Measurements from ENCODE around the gene EML3. TPM values are rescaled to one million over a fixed set of nuclear protein-coding genes. Genes with fewer than 3 reads are reported as not detected.

EML3 gene
- total and polyA plus RNA-seq, 2 of the 13 experiments (the other 11 are each of a cell fraction or from before 2014, with no cell fraction given) = 10.6 to 12.3 TPM

DNA sequence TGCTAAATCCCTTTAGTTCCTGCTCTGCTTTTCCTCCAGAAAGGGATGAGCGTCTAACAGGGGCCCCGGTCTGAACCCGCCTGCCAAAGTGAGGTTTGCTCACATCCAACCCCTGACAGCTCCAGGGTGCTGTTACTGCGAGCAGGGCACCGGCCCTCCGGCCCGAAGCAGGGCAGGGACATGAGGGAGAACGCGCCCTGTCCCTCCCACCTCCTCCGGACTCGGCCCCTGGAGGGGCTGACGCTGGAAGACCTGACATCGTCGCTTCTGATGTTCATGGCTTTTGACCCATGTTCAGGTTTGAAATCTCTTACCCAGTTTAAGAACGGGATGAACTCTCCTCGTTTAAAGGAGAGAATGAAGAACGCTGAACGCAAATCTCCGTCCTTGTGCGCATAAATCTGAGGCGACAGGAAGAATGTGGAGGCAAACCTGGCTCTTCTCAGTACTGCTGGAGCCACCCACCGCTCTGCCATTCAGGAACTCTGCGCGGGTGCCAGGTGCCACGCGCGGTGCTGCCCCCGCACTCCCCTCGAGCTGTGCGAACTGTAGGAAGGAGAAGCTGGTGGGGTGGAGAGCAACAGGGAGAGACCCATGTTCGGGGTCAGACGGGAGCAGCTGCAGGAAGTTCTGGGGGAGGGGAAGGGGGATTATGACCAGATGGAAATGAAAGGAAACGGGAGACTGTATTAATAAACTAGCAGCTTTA, 38.1 kb downstream of the EML3 start (continued):
- TF ChIP-seq FOXP4 (CRISPR knock-in tag; IDR thresholded peaks at IDR 0.05) = 0 out of 2 replicates have a peak, but pooled peaks have one; percentile 5
- TF ChIP-seq ZNF383 (CRISPR knock-in tag; IDR thresholded peaks at IDR 0.05; ENCODE audit: borderline replicate concordance) = 0 out of 2 replicates have a peak, but pooled peaks have one; percentile 40
- TF ChIP-seq SKI (IDR thresholded peaks at IDR 0.05; ENCODE audit: partially characterized antibody) = no peak
- no peak for TF ChIP-seq RNF2 (conservative IDR thresholded peaks at IDR 0.05; ENCODE audit: low read depth)
- peak; percentile 60; the same call in 1 of the 2 replicates for TF ChIP-seq ZNF563 (CRISPR knock-in tag; IDR thresholded peaks at IDR 0.05)
- 0 out of 2 replicates have a peak, but pooled peaks have one; percentile 40 for TF ChIP-seq ZNF572 (CRISPR knock-in tag; IDR thresholded peaks at IDR 0.05)
- TF ChIP-seq ELF4 (CRISPR knock-in tag; IDR thresholded peaks at IDR 0.05; ENCODE audit: borderline replicate concordance) = 0 out of 2 replicates have a peak, but pooled peaks have one; percentile 33
- TF ChIP-seq MTF1 (CRISPR knock-in tag; IDR thresholded peaks at IDR 0.05) = no peak
- TF ChIP-seq ZSCAN30 (CRISPR knock-in tag; IDR thresholded peaks at IDR 0.05) = 0 out of 2 replicates have a peak, but pooled peaks have one; percentile 63
- TF ChIP-seq, protein P1, sequence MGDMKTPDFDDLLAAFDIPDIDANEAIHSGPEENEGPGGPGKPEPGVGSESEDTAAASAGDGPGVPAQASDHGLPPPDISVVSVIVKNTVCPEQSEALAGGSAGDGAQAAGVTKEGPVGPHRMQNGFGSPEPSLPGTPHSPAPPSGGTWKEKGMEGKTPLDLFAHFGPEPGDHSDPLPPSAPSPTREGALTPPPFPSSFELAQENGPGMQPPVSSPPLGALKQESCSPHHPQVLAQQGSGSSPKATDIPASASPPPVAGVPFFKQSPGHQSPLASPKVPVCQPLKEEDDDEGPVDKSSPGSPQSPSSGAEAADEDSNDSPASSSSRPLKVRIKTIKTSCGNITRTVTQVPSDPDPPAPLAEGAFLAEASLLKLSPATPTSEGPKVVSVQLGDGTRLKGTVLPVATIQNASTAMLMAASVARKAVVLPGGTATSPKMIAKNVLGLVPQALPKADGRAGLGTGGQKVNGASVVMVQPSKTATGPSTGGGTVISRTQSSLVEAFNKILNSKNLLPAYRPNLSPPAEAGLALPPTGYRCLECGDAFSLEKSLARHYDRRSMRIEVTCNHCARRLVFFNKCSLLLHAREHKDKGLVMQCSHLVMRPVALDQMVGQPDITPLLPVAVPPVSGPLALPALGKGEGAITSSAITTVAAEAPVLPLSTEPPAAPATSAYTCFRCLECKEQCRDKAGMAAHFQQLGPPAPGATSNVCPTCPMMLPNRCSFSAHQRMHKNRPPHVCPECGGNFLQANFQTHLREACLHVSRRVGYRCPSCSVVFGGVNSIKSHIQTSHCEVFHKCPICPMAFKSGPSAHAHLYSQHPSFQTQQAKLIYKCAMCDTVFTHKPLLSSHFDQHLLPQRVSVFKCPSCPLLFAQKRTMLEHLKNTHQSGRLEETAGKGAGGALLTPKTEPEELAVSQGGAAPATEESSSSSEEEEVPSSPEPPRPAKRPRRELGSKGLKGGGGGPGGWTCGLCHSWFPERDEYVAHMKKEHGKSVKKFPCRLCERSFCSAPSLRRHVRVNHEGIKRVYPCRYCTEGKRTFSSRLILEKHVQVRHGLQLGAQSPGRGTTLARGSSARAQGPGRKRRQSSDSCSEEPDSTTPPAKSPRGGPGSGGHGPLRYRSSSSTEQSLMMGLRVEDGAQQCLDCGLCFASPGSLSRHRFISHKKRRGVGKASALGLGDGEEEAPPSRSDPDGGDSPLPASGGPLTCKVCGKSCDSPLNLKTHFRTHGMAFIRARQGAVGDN (CRISPR knock-in tag; IDR thresholded peaks at IDR 0.05) = peak; percentile 21; the same call in 1 of the 2 replicates
- TF ChIP-seq ZNF549 (CRISPR knock-in tag; IDR thresholded peaks at IDR 0.05) = 0 out of 2 replicates have a peak, but pooled peaks have one; percentile 17
- TF ChIP-seq ZNF230 (CRISPR knock-in tag; IDR thresholded peaks at IDR 0.05) = 0 out of 2 replicates have a peak, but pooled peaks have one; percentile 76
- no peak for TF ChIP-seq ZNF326 (CRISPR knock-in tag; IDR thresholded peaks at IDR 0.05; ENCODE audit: borderline replicate concordance)
- no peak for TF ChIP-seq CENPX (CRISPR knock-in tag; IDR thresholded peaks at IDR 0.05)
- TF ChIP-seq, protein P2, sequence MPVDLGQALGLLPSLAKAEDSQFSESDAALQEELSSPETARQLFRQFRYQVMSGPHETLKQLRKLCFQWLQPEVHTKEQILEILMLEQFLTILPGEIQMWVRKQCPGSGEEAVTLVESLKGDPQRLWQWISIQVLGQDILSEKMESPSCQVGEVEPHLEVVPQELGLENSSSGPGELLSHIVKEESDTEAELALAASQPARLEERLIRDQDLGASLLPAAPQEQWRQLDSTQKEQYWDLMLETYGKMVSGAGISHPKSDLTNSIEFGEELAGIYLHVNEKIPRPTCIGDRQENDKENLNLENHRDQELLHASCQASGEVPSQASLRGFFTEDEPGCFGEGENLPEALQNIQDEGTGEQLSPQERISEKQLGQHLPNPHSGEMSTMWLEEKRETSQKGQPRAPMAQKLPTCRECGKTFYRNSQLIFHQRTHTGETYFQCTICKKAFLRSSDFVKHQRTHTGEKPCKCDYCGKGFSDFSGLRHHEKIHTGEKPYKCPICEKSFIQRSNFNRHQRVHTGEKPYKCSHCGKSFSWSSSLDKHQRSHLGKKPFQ (CRISPR knock-in tag; IDR thresholded peaks at IDR 0.05; ENCODE audit: insufficient replicate concordance) = peak; percentile 49
- TF ChIP-seq TBX2 (CRISPR knock-in tag; IDR thresholded peaks at IDR 0.05; ENCODE audit: borderline replicate concordance) = peak; percentile 49
- TF ChIP-seq NFKBIZ (CRISPR knock-in tag; IDR thresholded peaks at IDR 0.05) = no peak
- 0 out of 2 replicates have a peak, but pooled peaks have one; percentile 22 for TF ChIP-seq NFIC (IDR thresholded peaks at IDR 0.05; ENCODE audit: low read length)
- peak; percentile 21; the same call in 1 of the 2 replicates for TF ChIP-seq MAF1 (CRISPR knock-in tag; IDR thresholded peaks at IDR 0.05; ENCODE audit: borderline replicate concordance)
- 0 out of 2 replicates have a peak, but pooled peaks have one; percentile 16 for TF ChIP-seq RXRA (CRISPR knock-in tag; IDR thresholded peaks at IDR 0.05)
- no peak for TF ChIP-seq ZNF562 (CRISPR knock-in tag; IDR thresholded peaks at IDR 0.05; ENCODE audit: borderline replicate concordance)
- TF ChIP-seq GFI1 (CRISPR knock-in tag; IDR thresholded peaks at IDR 0.05; ENCODE audit: borderline replicate concordance) = 0 out of 2 replicates have a peak, but pooled peaks have one; percentile 72

Data from HepG2 (cell line).